HCT116 (cell line): Measurements from ENCODE around the gene GXYLT2. TPM values are rescaled to one million over a fixed set of nuclear protein-coding genes. Genes with fewer than 3 reads are reported as not detected.

Experiments
- ATAC-seq: fragments of 200-7000 bp; cut with Tn5 transposase; 2 replicates; pipeline ENCODE4 v1.9.1; 2020; ENCODE audit warnings: mild to moderate bottlenecking, moderate library complexity
- BruUV-seq: library from RNA; stranded (reverse); fragments of 400-500 nt; replicated peaks from 2 replicates; lab custom pipeline; 2021; lab: Mats Ljungman, UMichigan
- CTCF ChIA-PET: fragments of 300-600 bp; sonication (Branson Sonifier 250); formaldehyde crosslinking; loops from one replicate; lab custom pipeline; 2021; ENCODE audit warnings: antibody characterized with exemption; lab: Charles Lee
- POLR2A ChIA-PET: fragments of 300-600, 350-600 bp; sonication (Branson Sonifier 250); formaldehyde crosslinking; loops from one replicate; lab custom pipeline; 2021; ENCODE audit warnings: antibody characterized with exemption; lab: Charles Lee
- RAD21 ChIA-PET, 2 experiments: fragments of 300-600 bp; sonication (Branson Sonifier 250); formaldehyde crosslinking; loops; one replicate each; lab custom pipeline; 2023; ENCODE audit warnings: low total read pairs in 2 of 2; ENCODE audit not compliant: uncharacterized antibody in 2 of 2, unreplicated experiment in 2 of 2, low non-redundant PET in 1 of 2; lab: Charles Lee
- DNase-seq: peaks from one replicate; pipeline ENCODE4 v3.0.0-alpha.2; 2010; ENCODE audit warnings: low read depth, low spot score
- H2AFZ ChIP-seq: fragments of 200-600 bp; shearing (Covaris generic), sonication (generic); 2 replicates; pipeline ENCODE4 v1.6.1; 2017; ENCODE audit warnings: low read depth, mixed run types, mixed read lengths, antibody characterized with exemption, low read length; ENCODE audit not compliant: poor library complexity, severe bottlenecking
- H3K27ac ChIP-seq: 2 replicates; pipeline ENCODE4 v1.5.1; 2012; ENCODE audit warnings: low read depth, low read length
- H3K27me3 ChIP-seq: fragments of 200-600 bp; sonication (generic); 2 replicates; pipeline ENCODE4 v1.6.1; 2016; ENCODE audit warnings: mixed run types, low read length, mixed read lengths; ENCODE audit not compliant: insufficient read depth
- H3K36me3 ChIP-seq, 2 experiments: fragments of 200-500 bp in 1 of 2; fragments of 200-600 bp in 1 of 2; sonication (Bioruptor generic) in 1 of 2; sonication (generic) in 1 of 2; 2 replicates each; pipeline versions ENCODE4 v1.5.1 to v1.6.1; 2014 to 2016; ENCODE audit warnings: low read length in 2 of 2, inconsistent platforms in 1 of 2, mixed read lengths in 1 of 2, mixed run types in 1 of 2; ENCODE audit not compliant: insufficient read depth in 2 of 2, control insufficient read depth in 1 of 2
- H3K4me1 ChIP-seq, 2 experiments: fragments of 200-600 bp in 1 of 2; sonication (generic) in 1 of 2; 2 replicates each; pipeline versions ENCODE4 v1.5.1 to v1.6.1; 2012 to 2017; ENCODE audit warnings: low read length in 2 of 2, inconsistent platforms in 1 of 2, mild to moderate bottlenecking in 1 of 2, mixed read lengths in 1 of 2, mixed run types in 1 of 2, moderate library complexity in 1 of 2; ENCODE audit not compliant: insufficient read depth in 2 of 2, control insufficient read depth in 1 of 2
- H3K4me2 ChIP-seq: fragments of 200-600 bp; sonication (generic); 2 replicates; pipeline ENCODE4 v1.6.1; 2017; ENCODE audit warnings: mixed run types, low read length, mixed read lengths
- H3K4me3 ChIP-seq, 2 experiments: fragments of 200-600 bp in 1 of 2; sonication (generic) in 1 of 2; replicated peaks in 1 of 2; 2 replicates each; pipeline ENCODE4 v1.5.1; 2011 to 2016; ENCODE audit warnings: low read length in 2 of 2, control low read depth in 1 of 2, low read depth in 1 of 2, mild to moderate bottlenecking in 1 of 2, mixed read lengths in 1 of 2, mixed run types in 1 of 2
- H3K79me2 ChIP-seq: fragments of 200-600 bp; sonication (generic); 2 replicates; pipeline ENCODE4 v1.6.1; 2017; ENCODE audit warnings: mild to moderate bottlenecking, mixed run types, low read length, moderate library complexity, mixed read lengths; ENCODE audit not compliant: insufficient read depth
- H3K9ac ChIP-seq: fragments of 200-600 bp; sonication (generic); 2 replicates; pipeline ENCODE4 v1.6.1; 2016; ENCODE audit warnings: low read length, mixed read lengths
- H3K9me2 ChIP-seq: fragments of 200-600 bp; sonication (generic), shearing (Covaris generic); 2 replicates; pipeline ENCODE4 v1.6.1; 2017; ENCODE audit warnings: mixed run types, mild to moderate bottlenecking, moderate library complexity; ENCODE audit not compliant: insufficient read depth
- H3K9me3 ChIP-seq, 2 experiments: fragments of 200-500 bp in 1 of 2; fragments of 200-600 bp in 1 of 2; sonication (Bioruptor generic) in 1 of 2; sonication (generic) in 1 of 2; 2 replicates each; pipeline ENCODE4 v1.6.1; 2014 to 2017; ENCODE audit warnings: low read length in 2 of 2, mixed read lengths in 2 of 2, inconsistent platforms in 1 of 2, low read depth in 1 of 2, mild to moderate bottlenecking in 1 of 2, mixed run types in 1 of 2, moderate library complexity in 1 of 2; ENCODE audit not compliant: control insufficient read depth in 1 of 2, insufficient read depth in 1 of 2
- H4K20me1 ChIP-seq: fragments of 200-600 bp; sonication (generic), shearing (Covaris generic); 2 replicates; pipeline ENCODE4 v1.6.1; 2017; ENCODE audit warnings: mixed run types, mild to moderate bottlenecking, moderate library complexity; ENCODE audit not compliant: insufficient read depth
- ATF3 ChIP-seq: IDR thresholded peaks from 2 replicates; pipeline ENCODE4 v1.6.1; 2012
- CBX3 ChIP-seq: IDR thresholded peaks from 2 replicates; pipeline ENCODE4 v1.6.1; 2012; ENCODE audit warnings: low read depth
- CTCF ChIP-seq, 3 experiments: fragments of 200-600 bp in 1 of 3; sonication (generic) in 1 of 3; IDR thresholded peaks in 2 of 3; conservative IDR thresholded peaks in 1 of 3; 2 replicates each; pipeline ENCODE4 v1.5.1; 2012 to 2017; ENCODE audit warnings: low read depth in 2 of 3, low read length in 2 of 3, antibody characterized with exemption in 1 of 3, borderline replicate concordance in 1 of 3, control low read depth in 1 of 3, mild to moderate bottlenecking in 1 of 3, mixed read lengths in 1 of 3, mixed run types in 1 of 3, moderate library complexity in 1 of 3; ENCODE audit not compliant: insufficient read depth in 1 of 3
- EGR1 ChIP-seq: IDR thresholded peaks from 2 replicates; pipeline ENCODE4 v1.6.1; 2012; ENCODE audit warnings: low read depth
- ELF1 ChIP-seq: IDR thresholded peaks from 2 replicates; pipeline ENCODE4 v1.6.1; 2012; ENCODE audit warnings: low read depth, borderline replicate concordance
- EZH2 ChIP-seq: fragments of 200-600 bp; sonication (generic); IDR thresholded peaks from 2 replicates; pipeline ENCODE4 v1.6.1; 2017; ENCODE audit warnings: antibody characterized with exemption, mixed run types
- FOSL1 ChIP-seq: IDR thresholded peaks from 2 replicates; pipeline ENCODE4 v1.6.1; 2012; ENCODE audit warnings: low read depth
- MAX ChIP-seq: IDR thresholded peaks from 2 replicates; pipeline ENCODE4 v1.6.1; 2012
- POLR2A ChIP-seq: IDR thresholded peaks from 2 replicates; pipeline ENCODE4 v1.7.0; 2011; ENCODE audit warnings: borderline replicate concordance; ENCODE audit not compliant: insufficient read depth, insufficient read length; ENCODE audit errors: extremely low read depth
- POLR2AphosphoS5 ChIP-seq: IDR thresholded peaks from 2 replicates; pipeline ENCODE4 v1.6.1; 2011; ENCODE audit warnings: mild to moderate bottlenecking, low read depth, low read length, moderate library complexity
- RAD21 ChIP-seq: IDR thresholded peaks from 2 replicates; pipeline ENCODE4 v1.6.1; 2012; ENCODE audit warnings: low read depth, mild to moderate bottlenecking
- SIN3A ChIP-seq: IDR thresholded peaks from 2 replicates; pipeline ENCODE4 v1.6.1; 2012; ENCODE audit warnings: low read depth
- TCF7L2 ChIP-seq: IDR thresholded peaks from 2 replicates; pipeline ENCODE4 v1.7.0; 2011; ENCODE audit warnings: borderline replicate concordance, inconsistent platforms; ENCODE audit not compliant: insufficient read depth, insufficient read length; ENCODE audit errors: extremely low read depth
- YY1 ChIP-seq: IDR thresholded peaks from 2 replicates; pipeline ENCODE4 v1.6.1; 2011; ENCODE audit warnings: low read length, low read depth, moderate library complexity, mild to moderate bottlenecking; ENCODE audit not compliant: insufficient replicate concordance; ENCODE audit errors: extremely low read depth
- ZBTB33 ChIP-seq: IDR thresholded peaks from 2 replicates; pipeline ENCODE4 v1.6.1; 2011; ENCODE audit warnings: mild to moderate bottlenecking, low read length, moderate library complexity; ENCODE audit not compliant: insufficient replicate concordance; ENCODE audit errors: extremely low read depth
- intact Hi-C: fragments of 100-400 bp; cut with micrococcal nuclease; formaldehyde crosslinking; loops from 2 replicates; pipeline ENCODE4 v1.10.0; 2022
- total RNA-seq: library from RNA; stranded (reverse); gene quantifications from one replicate; pipeline ENCODE4 v1.2.1, GENCODE V29; 2021; ENCODE audit not compliant: unreplicated experiment

GXYLT2 gene
- total RNA-seq, 1 experiment from 2014 or later: 5.6 TPM

- no peak for TF ChIP-seq CTCF (IDR thresholded peaks at IDR 0.05 in 2 of 3, conservative IDR thresholded peaks at IDR 0.05 in 1 of 3; ENCODE audit: borderline replicate concordance in 1 of 3, insufficient read depth in 1 of 3, low read depth in 2 of 3, low read length in 2 of 3)
- TF ChIP-seq RAD21: no peak
- no peak for TF ChIP-seq TCF7L2
- no peak for TF ChIP-seq FOSL1
- no peak for TF ChIP-seq POLR2A
- no peak for TF ChIP-seq ATF3
- TF ChIP-seq SIN3A: no peak
Measured at GRCh38 chr3:72985576-72985975, 97.7 kb downstream of the GXYLT2 start (continued).

- no peak for ATAC-seq
- H3K27ac ChIP-seq: no peak overlapping the region
- no peaks in the 10 kb centered on the region for H3K9me3 ChIP-seq
- H2AFZ ChIP-seq: no peak overlapping the region
- no TSS peak for BruUV-seq
- ChIA-PET POLR2A (no interaction called here), RAD21 (no interaction called here)
- H3K9me2 ChIP-seq: no peaks in the 10 kb centered on the region
- intact Hi-C loops: no loop called here
- no peak overlapping the region for H3K9ac ChIP-seq
- no peak for TF ChIP-seq POLR2AphosphoS5
- TF ChIP-seq CBX3: no peak
- no peak for TF ChIP-seq EZH2
- TF ChIP-seq POLR2A: no peak
- TF ChIP-seq EGR1: no peak
- no peak for TF ChIP-seq YY1
- no peak for TF ChIP-seq CTCF (IDR thresholded peaks at IDR 0.05 in 2 of 3, conservative IDR thresholded peaks at IDR 0.05 in 1 of 3; ENCODE audit: borderline replicate concordance in 1 of 3, insufficient read depth in 1 of 3, low read depth in 2 of 3, low read length in 2 of 3)
- no peak for TF ChIP-seq MAX
- TF ChIP-seq ELF1: no peak
- no peak for TF ChIP-seq ATF3
- no peak for TF ChIP-seq FOSL1
- no peak for TF ChIP-seq ZBTB33
- TF ChIP-seq TCF7L2: no peak
- TF ChIP-seq, all 23 proteins: peak for 0
- DNase-seq: no peak
- Histone ChIP-seq H3K4me1 (peaks cover under 1 to 4% of the 10 kb centered on the region in 2 experiments; a peak in 3 of 4 replicates), H4K20me1 (no peaks in the 10 kb centered on the region), H3K79me2 (no peaks in the 10 kb centered on the region), H3K4me2 (no peak overlapping the region), H3K27me3 (no peaks in the 10 kb centered on the region), H3K36me3 (no peaks in the 10 kb centered on the region), H3K4me3 (no peak overlapping the region)
- CTCF ChIA-PET: no interaction called here
Measured at GRCh38 chr3:72990701-72991395, 103.0 kb downstream of the GXYLT2 start.
